SIG-M5 treated with dmso at 0.1 percent for 504 hours (cell line): ENCODE data around the gene PSME2.

Source experiments
- DNase-seq: peaks from one replicate; lab custom pipeline; 2025; ENCODE audit not compliant: unreplicated experiment; lab: John Stamatoyannopoulos, UW

Gene PSME2

DNA sequence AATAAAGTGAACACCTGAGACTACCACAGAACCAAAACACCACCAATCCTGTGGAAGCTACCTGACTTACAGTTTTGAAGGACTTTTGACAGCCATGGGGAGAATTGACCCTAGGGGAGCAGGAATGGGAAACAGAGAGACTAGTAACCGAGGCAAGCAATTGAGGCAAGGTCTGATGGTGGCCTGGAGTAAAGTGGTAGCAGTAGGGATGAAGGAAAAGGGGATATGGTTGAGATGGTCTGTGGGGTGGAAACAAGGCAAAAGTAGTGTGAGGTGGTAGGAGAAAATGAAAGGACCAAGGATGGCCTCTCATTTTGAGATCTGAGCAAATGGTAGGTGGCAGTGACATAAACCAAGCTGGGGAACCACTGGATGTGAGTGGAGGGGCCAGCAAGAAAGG is 10.4 kb upstream of the PSME2 start:
- DNase-seq = no peak

DNA sequence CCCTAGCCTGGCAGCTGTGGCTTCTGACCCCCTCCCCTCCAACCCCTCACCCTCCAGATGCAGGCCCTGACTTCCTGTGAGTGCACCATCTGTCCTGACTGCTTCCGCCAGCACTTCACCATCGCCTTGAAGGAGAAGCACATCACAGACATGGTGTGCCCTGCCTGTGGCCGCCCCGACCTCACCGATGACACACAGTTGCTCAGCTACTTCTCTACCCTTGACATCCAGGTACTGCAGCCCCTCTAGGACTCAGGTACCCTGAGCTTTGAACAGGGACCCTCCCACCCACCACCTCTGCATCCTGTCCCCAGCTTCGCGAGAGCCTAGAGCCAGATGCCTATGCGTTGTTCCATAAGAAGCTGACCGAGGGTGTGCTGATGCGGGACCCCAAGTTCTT is 8.7 kb upstream of the PSME2 start:
- no peak for DNase-seq

DNA sequence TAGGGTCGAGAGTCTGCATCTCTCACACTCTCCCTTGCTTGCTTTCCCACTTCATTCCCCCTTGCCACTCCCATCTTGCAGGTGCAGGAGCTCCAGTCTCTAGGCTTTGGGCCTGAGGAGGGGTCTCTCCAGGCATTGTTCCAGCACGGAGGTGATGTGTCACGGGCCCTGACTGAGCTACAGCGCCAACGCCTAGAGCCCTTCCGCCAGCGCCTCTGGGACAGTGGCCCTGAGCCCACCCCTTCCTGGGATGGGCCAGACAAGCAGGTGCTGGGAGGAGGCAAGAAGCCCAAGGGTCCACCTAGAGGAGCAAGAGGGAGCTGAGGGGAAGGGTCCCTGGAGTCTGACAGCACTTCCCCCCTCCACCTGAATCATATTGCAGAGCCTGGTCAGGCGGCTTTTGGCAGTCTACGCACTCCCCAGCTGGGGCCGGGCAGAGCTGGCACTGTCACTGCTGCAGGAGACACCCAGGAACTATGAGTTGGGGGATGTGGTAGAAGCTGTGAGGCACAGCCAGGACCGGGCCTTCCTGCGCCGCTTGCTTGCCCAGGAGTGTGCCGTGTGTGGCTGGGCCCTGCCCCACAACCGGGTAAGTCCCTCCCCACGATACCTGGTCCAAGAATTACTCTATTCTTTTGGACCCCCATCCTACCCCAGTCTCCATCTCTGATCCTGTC is 5.1 kb upstream of the PSME2 start:
- no peak for DNase-seq

DNA sequence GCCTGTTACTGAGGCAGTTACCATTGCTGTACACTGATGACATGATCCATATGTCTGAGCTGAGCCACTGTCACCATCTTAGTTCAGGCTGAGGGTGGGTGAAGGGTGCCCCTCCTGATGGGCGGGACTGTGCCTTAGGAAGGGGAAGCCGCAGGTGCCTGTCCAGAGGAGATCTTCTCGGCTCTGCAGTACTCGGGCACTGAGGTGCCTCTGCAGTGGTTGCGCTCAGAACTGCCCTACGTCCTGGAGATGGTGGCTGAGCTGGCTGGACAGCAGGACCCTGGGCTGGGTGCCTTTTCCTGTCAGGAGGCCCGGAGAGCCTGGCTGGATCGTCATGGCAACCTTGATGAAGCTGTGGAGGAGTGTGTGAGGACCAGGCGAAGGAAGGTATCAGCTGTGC is 4.6 kb upstream of the PSME2 start:
- no peak for DNase-seq

DNA sequence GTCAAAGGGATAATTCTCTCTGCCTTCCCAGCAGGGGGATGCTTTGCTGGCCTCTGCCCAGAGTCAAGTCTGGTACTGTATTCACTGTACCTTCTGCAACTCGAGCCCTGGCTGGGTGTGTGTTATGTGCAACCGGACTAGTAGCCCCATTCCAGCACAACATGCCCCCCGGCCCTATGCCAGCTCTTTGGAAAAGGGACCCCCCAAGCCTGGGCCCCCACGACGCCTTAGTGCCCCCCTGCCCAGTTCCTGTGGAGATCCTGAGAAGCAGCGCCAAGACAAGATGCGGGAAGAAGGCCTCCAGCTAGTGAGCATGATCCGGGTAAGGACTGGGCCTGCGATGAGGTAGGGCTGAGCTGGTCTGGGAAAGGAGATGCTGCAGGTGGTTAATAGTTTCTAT is 4.2 kb upstream of the PSME2 start:
- DNase-seq = no peak

DNA sequence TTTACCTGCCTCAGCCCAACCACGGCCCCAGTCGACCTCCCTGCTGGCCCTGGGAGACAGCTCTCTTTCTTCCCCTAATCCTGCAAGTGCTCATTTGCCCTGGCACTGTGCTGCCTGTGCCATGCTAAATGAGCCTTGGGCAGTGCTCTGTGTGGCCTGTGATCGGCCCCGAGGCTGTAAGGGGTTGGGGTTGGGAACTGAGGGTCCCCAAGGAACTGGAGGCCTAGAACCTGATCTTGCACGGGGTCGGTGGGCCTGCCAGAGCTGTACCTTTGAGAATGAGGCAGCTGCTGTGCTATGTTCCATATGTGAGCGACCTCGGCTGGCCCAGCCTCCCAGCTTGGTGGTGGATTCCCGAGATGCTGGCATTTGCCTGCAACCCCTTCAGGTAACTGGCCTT is 3.7 kb upstream of the PSME2 start:
- DNase-seq = no peak

DNA sequence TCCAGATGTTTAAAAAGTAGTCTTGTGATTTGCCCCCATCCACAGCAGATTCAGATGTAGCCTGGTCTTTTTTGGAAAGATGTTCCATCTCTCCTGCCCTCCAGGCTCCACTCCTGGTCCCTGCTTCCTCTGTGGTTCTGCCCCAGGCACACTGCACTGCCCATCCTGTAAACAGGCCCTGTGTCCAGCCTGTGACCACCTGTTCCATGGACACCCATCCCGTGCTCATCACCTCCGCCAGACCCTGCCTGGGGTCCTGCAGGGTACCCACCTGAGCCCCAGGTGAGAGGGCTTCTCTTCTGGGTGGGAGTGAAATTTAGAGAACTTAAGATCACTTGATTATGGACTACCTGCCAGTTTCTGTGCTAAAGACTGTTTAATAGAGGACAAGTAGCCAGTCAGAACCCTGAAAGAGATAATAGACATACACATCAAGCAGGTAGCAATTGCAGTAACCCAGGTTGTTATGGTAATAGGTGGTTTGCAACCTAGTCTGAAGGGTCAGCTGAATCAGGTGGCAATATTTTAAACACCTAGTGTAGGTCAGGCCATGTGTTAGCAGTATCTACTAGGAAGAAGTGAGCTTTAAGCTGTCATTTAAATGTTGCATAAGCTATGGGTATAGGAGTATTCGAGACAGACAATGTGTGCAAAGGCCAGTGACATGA is 3.0 kb upstream of the PSME2 start:
- DNase-seq = no peak

DNA sequence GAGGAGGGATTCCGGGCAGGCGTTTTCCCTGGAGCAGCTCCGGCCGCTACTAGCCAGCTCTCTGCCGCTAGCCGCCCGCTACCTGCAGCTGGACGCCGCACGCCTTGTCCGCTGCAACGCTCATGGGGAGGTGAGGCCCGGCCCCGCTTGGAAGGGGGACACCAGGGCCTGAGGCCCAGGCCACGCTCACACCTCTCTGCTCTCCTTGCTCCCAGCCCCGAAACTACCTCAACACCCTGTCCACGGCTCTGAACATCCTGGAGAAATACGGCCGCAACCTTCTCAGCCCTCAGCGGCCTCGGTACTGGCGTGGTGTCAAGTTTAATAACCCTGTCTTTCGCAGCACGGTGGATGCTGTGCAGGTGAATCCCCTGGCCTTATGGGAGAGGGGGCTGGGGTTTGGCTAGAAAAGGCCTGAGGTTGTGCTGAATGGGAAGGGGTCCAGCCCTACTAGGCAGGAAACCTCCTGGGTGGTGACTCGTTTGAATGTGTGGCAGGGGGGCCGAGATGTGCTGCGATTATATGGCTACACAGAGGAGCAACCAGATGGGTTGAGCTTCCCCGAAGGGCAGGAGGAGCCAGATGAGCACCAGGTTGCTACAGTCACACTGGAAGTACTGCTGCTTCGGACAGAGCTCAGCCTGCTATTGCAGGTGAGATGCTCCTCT is 1.5 kb upstream of the PSME2 start:
- DNase-seq = no peak

DNA sequence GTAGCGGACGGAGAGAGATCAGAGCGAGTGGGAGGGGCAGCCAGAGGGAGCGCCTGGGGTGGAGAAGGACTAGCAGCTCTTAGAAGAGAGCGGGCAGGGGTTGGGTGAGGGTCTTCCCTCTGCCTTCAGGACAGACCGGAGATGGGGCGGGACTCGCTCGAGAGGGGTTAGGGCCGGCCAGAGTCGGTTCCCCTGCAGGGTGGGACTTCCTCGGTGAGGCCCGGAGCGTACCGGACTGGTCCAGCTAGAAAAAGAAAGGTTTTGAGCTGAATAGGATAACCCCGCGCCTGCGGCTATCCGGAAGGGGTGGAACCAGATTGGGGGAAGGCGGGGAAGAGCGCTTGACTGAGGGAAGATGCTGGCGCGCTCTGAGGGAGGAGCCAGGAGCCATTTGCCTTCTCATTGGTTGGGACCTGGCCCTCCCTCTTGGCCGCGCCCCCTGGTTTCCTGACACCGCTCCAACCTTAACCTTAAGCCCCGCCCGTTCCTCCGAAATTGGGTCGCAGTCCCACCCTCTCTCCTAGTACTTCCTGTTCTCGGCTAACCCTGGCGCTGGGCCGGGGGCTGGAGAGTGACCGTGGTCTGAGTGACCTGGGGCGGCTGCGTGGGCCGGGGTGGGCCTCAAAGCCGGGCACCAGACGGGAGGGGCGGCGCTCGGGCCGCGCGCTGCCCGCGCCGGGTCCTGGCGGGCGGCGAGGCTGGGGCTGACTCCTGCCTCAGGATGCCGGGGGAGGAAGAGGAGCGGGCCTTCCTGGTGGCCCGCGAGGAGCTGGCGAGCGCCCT is 759 bp upstream of the PSME2 start, which contains the start of gene RNF31:
TSS of gene RNF31 (plus strand) at position 521 of the 783 bp plus-strand sequence. CDS start at position 722, 201 bp downstream.
- peak; percentile 99 for DNase-seq

DNA sequence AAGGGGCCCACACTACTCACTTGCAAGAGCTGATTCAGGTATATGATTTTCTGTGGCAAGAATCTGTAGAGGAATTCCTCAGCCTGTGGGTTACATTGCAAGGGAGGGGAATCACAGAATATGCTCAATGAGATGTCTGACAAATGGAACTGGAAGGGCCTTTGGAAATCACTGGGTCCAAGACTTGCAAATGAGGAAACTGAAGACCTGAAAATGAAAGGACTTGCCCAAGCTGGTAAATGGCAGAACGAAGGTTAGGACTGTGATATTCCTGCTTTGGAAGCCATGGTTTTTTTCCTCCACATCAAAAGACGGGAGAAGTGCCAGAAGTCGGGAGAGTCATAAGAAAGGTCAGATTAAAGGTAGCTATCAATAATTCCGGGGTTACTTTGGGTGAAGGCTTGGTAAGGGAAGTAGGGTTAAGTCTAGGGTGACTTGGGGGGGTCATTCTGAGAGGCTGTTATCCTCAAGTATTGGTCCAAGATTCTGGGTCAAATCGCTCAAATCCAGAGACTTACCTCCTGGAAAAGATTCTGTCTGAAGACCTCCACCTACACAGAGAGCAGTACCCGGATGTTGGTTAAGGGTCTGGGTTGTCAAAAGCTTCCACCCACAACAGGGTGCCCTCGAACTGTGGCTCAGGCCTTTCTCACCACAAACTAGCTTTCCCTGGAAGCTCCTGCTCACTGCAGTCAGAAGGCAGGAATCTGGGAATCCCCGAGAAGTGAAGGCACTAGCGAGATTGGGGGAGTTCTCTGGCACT is 539 bp downstream of the PSME2 start:
- DNase-seq = no peak

DNA sequence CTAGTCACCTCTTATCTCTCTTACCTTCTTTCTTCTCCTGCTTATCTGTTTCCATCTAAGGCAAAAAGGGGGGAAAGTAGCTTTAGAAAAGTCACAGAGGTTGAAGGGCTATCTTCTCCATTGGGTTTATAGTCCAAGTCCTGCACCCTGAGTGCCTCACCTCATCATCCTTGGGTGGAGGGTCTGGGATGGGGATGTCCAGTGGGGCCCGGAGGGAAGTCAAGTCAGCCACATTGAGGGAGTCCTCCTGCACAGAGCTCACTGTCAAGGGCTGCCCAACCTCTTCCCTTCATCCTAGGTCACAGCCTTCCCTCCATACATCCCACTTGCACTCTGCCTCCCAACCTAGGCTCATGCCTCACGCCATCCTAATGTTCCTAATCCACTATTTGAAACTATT is 1.2 kb downstream of the PSME2 start:
- no peak for DNase-seq

DNA sequence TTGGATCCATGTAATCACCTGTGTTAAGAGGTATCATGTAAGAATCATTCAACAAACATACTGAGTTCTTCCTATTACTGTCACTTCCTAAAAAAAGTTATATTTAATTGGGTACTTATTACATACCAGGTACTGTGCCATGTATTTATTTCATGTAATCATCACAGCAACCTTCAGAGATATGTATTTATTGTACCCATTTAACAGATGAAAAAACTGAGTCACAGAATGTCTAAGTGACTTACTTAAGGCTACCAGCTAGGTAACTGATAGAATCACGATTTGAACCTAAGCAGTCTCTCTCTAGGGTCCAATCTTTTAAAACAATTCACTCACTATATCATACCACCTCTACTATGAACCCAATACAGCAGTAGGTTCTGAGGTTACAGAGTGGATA is 2.0 kb downstream of the PSME2 start:
- no peak for DNase-seq

DNA sequence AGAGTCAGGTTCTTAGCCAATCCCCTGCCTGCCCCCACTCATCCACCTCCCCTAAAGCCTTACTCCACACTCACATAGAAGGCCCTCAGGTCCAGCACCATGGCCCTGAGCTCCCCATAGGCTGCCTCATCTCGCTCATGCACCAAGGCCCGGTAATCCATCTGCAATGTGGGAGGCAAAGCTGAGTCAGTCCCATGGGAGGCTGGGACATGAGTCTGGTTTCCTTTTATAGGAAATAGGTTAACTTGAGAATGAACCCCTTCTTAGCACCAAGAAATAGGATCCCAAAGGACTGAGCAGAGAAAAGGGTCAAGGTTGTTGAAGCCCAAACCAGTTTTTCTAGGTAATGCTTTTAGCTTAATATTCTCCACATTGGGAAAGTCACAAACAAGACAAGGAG is 2.9 kb downstream of the PSME2 start:
- DNase-seq = no peak

DNA sequence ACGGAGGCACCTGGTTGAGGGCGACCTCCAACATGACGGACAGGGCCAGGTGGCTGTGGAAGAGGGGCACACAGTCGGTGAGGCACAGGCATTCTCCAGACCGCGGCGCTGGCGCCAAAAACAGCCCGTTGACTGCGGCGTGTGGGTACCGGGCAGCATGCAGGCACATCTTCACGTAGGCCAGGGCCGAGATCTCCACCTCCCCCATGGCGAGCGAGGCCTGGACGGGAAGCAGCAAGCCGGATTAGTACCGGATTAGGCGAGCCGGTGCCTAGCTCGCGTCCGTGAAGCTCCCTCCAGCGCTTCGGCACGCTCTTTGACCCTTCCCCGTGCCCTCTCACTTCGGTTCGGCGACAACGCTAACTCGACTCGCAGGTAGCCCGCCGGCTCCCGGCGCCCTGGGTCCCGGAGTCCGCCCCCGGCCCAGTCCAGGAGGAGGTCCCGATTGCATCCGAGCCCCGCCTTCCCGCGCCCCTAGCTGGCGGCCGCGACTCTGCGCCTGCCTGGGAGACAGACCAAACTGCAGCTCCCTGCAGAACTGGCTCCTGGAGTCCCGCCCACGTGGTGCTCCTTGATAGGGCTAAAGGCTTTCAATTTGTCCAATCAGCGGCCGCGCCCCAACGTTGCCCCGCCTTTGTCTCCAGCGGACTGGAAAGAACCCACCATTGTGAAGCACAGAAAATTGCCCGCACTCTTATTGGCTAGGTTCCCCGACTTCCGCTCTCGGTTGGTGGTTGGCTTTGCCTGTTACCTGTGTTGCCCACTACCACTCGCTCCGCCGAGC is 5.1 kb downstream of the PSME2 start, which contains the start of gene EMC9:
TSS of gene EMC9 (minus strand) at position 495 of the 784 bp plus-strand sequence. CDS start at position 208, 287 bp downstream.
- DNase-seq = peak; percentile 99

DNA sequence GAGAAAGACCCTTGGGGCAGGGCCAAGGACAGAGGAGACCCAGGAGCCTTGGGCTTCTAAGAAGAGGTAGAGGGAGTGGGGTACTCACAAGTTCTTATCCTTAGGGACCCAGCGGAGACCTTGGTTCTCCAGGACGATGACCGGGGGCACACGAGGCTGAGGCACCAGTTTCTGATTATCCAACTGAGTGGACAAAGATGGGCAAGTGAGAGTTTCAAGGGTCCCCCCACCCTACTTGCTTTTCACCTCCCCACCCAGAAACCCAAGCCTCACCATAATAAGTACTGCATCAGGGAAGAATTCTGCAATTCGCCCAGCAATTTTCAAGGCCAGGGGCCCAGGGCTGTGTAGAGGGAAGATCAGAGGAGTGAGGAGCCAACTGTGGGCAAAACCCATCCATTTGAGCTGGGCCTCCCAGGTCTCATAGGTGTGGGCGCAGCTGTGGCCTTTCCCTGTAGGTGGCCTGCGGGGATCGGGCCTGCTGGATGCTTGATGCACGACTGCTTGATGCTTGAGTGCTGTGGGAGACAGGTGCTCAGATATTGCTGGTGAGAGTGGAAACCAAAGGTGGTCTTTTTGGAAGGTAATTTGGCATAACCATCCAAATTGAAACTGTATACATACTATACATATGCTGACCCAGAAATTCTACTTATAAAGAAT is 7.0 kb downstream of the PSME2 start:
- no peak for DNase-seq

DNA sequence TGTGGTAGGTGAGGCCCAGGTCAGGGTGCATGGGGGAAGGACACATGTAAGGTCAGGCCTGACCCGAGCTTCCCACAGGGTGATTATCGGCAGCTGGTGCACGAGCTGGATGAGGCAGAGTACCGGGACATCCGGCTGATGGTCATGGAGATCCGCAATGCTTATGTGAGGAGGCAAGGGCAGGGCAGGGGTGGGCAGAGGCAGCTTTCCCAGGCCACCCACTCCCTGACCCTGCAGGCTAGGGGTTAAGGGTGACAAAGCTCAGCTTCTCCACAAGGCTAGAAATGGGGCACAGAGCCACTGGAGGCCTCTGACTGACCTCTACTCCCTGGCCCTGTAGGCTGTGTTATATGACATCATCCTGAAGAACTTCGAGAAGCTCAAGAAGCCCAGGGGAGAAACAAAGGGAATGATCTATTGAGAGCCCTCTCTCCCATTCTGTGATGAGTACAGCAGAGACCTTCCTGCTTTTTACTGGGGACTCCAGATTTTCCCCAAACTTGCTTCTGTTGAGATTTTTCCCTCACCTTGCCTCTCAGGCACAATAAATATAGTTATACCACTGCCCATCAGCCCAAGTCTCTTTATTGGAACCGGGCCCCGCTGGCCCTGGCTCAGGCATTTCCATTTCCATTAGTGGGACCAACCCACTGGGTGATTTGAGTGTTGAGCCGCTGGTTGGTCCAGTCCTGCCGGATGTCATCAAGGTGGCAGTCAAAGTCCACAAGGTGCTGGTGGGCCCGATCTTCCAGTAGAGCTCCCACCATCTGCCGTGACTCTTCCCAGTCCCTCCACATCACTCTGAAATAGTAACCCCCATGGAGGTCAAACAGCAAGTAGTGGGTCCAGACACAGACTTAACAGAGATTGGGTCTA is 7.8 kb downstream of the PSME2 start:
- DNase-seq = no peak

DNA sequence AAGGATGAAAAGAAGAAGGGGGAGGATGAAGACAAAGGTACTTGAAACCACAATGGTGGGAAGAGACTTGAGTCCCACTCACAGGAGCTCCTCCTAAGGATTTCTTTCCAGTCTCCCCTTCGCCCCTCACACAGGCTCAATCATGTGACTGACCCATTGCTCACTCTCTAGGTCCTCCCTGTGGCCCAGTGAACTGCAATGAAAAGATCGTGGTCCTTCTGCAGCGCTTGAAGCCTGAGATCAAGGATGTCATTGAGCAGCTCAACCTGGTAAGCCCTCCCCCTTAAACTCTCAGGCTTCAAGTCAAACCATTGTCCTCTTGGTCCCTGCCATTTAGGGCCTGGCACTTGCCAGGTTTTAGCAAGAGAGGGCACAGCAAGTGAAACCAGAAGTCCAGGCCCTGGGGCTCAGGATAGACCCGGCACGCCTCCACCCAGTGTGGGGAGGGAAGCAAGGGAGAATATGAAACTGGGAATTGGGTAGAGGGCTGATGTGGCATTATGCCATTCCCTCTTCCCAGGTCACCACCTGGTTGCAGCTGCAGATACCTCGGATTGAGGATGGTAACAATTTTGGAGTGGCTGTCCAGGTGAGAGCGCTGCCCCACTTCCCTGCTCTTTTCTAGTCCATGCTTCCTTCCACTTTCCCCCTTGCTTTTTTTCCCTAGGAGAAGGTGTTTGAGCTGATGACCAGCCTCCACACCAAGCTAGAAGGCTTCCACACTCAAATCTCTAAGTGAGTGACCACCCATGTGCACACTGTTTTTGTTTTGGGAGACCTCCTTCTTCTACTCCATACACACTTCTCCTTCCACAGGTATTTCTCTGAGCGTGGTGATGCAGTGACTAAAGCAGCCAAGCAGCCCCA is 8.6 kb downstream of the PSME2 start:
- DNase-seq = no peak
